Ishikawa (cell line): ENCODE measurements around the gene ZNF423.

Experiments used
- CEBPB ChIP-seq: IDR thresholded peaks from 2 replicates; pipeline ENCODE4 v1.6.1; 2012
- CREB1 ChIP-seq: IDR thresholded peaks from 2 replicates; pipeline ENCODE4 v1.6.1; 2012; ENCODE audit warnings: low read depth
- EGR1 ChIP-seq: IDR thresholded peaks from 2 replicates; pipeline ENCODE4 v1.6.1; 2012
- EP300 ChIP-seq: IDR thresholded peaks from 2 replicates; pipeline ENCODE4 v1.6.1; 2012; ENCODE audit warnings: borderline replicate concordance
- FOXM1 ChIP-seq: IDR thresholded peaks from 2 replicates; pipeline ENCODE4 v1.6.1; 2012; ENCODE audit warnings: low read depth, borderline replicate concordance
- NFIC ChIP-seq: IDR thresholded peaks from 2 replicates; pipeline ENCODE4 v1.6.1; 2012
- RAD21 ChIP-seq: IDR thresholded peaks from 2 replicates; pipeline ENCODE4 v1.6.1; 2012; ENCODE audit warnings: low read depth
- TAF1 ChIP-seq: IDR thresholded peaks from 2 replicates; pipeline ENCODE4 v1.6.1; 2012; ENCODE audit warnings: low read depth, mild to moderate bottlenecking
- TCF12 ChIP-seq: IDR thresholded peaks from 2 replicates; pipeline ENCODE4 v1.6.1; 2012; ENCODE audit warnings: low read depth
- TEAD4 ChIP-seq: IDR thresholded peaks from 2 replicates; pipeline ENCODE4 v1.6.1; 2012
- YY1 ChIP-seq: IDR thresholded peaks from 2 replicates; pipeline ENCODE4 v1.6.1; 2012; ENCODE audit warnings: low read depth
- ZBTB7A ChIP-seq: IDR thresholded peaks from 2 replicates; pipeline ENCODE4 v1.6.1; 2012; ENCODE audit warnings: low read depth
- TF ChIP-seq, protein P1 (sequence below): IDR thresholded peaks from 2 replicates; pipeline ENCODE4 v1.6.1; 2012
- TF ChIP-seq, protein P2 (sequence below): IDR thresholded peaks from 2 replicates; pipeline ENCODE4 v1.6.1; 2012
- TF ChIP-seq, protein P3 (sequence below): IDR thresholded peaks from 2 replicates; pipeline ENCODE4 v1.6.1; 2012; ENCODE audit warnings: low read depth, mild to moderate bottlenecking

ZNF423 gene

GRCh38 chr16:49458656-49459445, 397.1 kb downstream of the ZNF423 start:
- no peak for TF ChIP-seq TEAD4
- TF ChIP-seq FOXM1 = no peak
- TF ChIP-seq, protein P1, sequence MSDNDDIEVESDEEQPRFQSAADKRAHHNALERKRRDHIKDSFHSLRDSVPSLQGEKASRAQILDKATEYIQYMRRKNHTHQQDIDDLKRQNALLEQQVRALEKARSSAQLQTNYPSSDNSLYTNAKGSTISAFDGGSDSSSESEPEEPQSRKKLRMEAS = no peak
- no peak for TF ChIP-seq EGR1
- no peak for TF ChIP-seq TAF1
- TF ChIP-seq, protein P2, sequence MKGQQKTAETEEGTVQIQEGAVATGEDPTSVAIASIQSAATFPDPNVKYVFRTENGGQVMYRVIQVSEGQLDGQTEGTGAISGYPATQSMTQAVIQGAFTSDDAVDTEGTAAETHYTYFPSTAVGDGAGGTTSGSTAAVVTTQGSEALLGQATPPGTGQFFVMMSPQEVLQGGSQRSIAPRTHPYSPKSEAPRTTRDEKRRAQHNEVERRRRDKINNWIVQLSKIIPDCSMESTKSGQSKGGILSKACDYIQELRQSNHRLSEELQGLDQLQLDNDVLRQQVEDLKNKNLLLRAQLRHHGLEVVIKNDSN = no peak
- TF ChIP-seq RAD21 = no peak
- no peak for TF ChIP-seq YY1
- TF ChIP-seq, protein P3, sequence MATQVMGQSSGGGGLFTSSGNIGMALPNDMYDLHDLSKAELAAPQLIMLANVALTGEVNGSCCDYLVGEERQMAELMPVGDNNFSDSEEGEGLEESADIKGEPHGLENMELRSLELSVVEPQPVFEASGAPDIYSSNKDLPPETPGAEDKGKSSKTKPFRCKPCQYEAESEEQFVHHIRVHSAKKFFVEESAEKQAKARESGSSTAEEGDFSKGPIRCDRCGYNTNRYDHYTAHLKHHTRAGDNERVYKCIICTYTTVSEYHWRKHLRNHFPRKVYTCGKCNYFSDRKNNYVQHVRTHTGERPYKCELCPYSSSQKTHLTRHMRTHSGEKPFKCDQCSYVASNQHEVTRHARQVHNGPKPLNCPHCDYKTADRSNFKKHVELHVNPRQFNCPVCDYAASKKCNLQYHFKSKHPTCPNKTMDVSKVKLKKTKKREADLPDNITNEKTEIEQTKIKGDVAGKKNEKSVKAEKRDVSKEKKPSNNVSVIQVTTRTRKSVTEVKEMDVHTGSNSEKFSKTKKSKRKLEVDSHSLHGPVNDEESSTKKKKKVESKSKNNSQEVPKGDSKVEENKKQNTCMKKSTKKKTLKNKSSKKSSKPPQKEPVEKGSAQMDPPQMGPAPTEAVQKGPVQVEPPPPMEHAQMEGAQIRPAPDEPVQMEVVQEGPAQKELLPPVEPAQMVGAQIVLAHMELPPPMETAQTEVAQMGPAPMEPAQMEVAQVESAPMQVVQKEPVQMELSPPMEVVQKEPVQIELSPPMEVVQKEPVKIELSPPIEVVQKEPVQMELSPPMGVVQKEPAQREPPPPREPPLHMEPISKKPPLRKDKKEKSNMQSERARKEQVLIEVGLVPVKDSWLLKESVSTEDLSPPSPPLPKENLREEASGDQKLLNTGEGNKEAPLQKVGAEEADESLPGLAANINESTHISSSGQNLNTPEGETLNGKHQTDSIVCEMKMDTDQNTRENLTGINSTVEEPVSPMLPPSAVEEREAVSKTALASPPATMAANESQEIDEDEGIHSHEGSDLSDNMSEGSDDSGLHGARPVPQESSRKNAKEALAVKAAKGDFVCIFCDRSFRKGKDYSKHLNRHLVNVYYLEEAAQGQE = no peak
- no peak for TF ChIP-seq CEBPB
- no peak for TF ChIP-seq ZBTB7A
- no peak for TF ChIP-seq CREB1

DNA sequence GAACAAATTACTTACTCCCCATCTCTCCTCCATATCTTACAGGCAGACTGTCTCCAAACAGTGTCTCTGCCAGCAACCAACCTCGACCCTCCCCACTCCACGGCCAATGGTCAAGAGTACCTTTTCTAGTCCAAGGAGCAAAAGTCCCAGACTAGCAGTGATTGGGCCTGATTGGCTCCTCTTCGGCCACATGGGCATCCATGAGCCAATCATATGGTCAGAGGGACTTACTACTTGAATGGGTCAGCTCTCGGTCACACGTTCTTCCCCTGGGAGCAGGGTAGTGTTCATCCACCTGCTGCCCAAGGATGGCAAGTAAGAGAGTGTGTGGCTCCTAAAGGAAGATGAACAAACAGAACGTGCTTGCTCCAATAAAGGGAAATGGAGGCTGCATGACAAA, 397.7 kb downstream of the ZNF423 start:
- TF ChIP-seq, protein P2 = peak; percentile 70
- TF ChIP-seq TEAD4 = no peak

- no peak for TF ChIP-seq ZBTB7A
- TF ChIP-seq, protein P2 = no peak
- TF ChIP-seq TAF1 = no peak
- TF ChIP-seq EGR1 = no peak
- TF ChIP-seq RAD21 = no peak
- no peak for TF ChIP-seq CREB1
- no peak for TF ChIP-seq TCF12
- no peak for TF ChIP-seq TEAD4
- TF ChIP-seq, protein P3 = no peak
- TF ChIP-seq YY1 = no peak
- no peak for TF ChIP-seq FOXM1
- no peak for TF ChIP-seq NFIC
These were observed 398.7 kb downstream of the ZNF423 start for GRCh38 chr16:49457196-49457595.

GRCh38 chr16:49456763-49457162, 399.1 kb downstream of the ZNF423 start:
- TF ChIP-seq EP300 (no peak), RAD21 (no peak), TAF1 (no peak), TEAD4 (no peak), FOXM1 (no peak), CEBPB (no peak), ZBTB7A (no peak), EGR1 (no peak), TCF12 (no peak), YY1 (no peak), NFIC (no peak), CREB1 (no peak)
- TF ChIP-seq, protein P1 = no peak
- TF ChIP-seq, protein P3 = no peak
- TF ChIP-seq, protein P2 = no peak
